ENCODE data around the gene SF3A1. TPM values are rescaled to one million over a fixed set of nuclear protein-coding genes. Genes with fewer than 3 reads are reported as not detected.

The SF3A1 gene
- total and polyA plus RNA-seq, 2 donors (not counting 1 experiment from before 2014, with no cell fraction given): 17.0 to 22.9 TPM

- DNase-seq (ENCODE audit: low read depth in 2 of 2): no peak
- H3K4me2 ChIP-seq (ENCODE audit: extremely low read depth, insufficient read depth, low read length): peak overlapping the region; percentile 87
These were observed 1.0 kb upstream of the SF3A1 start for GRCh38 chr22:30357650-30358215.

GRCh38 chr22:30357236-30357570 is 509 bp upstream of the SF3A1 start:
- Histone ChIP-seq H3K27ac (ENCODE audit: insufficient read depth, low read length) (peak overlapping the region; percentile 95), H3K36me3 (ENCODE audit: control insufficient read depth, insufficient read depth, low read length) (peaks cover 9% of the 10 kb centered on the region), H3K27me3 (ENCODE audit: control insufficient read depth, insufficient read depth, low read length) (no peaks in the 10 kb centered on the region), H3K79me2 (ENCODE audit: control insufficient read depth, insufficient read depth, low read length) (peaks cover 33% of the 10 kb centered on the region), H2AFZ (ENCODE audit: low read length) (peak overlapping the region; percentile 89), H3K4me2 (ENCODE audit: extremely low read depth, insufficient read depth, low read length) (peak overlapping the region; percentile 87), H3K9me3 (ENCODE audit: control insufficient read depth, insufficient read depth, low read depth, low read length) (no peaks in the 10 kb centered on the region), H3K4me1 (ENCODE audit: control insufficient read depth, extremely low read depth, insufficient read depth, low read length) (no peaks in the 10 kb centered on the region), H3K9ac (ENCODE audit: insufficient read depth, low read length) (peak overlapping the region; percentile 91), H3K4me3 (replicated peaks in 1 of 4; ENCODE audit: control extremely low read depth in 1 of 4, insufficient read depth in 1 of 4, low read depth in 3 of 4, low read length in 4 of 4) (peak overlapping the region; percentile 82 to 99 (median 96)), H4K20me1 (ENCODE audit: control insufficient read depth, extremely low read depth, insufficient read depth, low read length) (no peaks in the 10 kb centered on the region)
- DNase-seq (ENCODE audit: low read depth in 2 of 2): no peak
- TF ChIP-seq EZH2 (IDR thresholded peaks at IDR 0.05; ENCODE audit: low read length, missing control alignments): no peak
- TF ChIP-seq, protein P1, sequence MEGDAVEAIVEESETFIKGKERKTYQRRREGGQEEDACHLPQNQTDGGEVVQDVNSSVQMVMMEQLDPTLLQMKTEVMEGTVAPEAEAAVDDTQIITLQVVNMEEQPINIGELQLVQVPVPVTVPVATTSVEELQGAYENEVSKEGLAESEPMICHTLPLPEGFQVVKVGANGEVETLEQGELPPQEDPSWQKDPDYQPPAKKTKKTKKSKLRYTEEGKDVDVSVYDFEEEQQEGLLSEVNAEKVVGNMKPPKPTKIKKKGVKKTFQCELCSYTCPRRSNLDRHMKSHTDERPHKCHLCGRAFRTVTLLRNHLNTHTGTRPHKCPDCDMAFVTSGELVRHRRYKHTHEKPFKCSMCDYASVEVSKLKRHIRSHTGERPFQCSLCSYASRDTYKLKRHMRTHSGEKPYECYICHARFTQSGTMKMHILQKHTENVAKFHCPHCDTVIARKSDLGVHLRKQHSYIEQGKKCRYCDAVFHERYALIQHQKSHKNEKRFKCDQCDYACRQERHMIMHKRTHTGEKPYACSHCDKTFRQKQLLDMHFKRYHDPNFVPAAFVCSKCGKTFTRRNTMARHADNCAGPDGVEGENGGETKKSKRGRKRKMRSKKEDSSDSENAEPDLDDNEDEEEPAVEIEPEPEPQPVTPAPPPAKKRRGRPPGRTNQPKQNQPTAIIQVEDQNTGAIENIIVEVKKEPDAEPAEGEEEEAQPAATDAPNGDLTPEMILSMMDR (conservative IDR thresholded peaks at IDR 0.05 in 1 of 2, IDR thresholded peaks at IDR 0.05 in 1 of 2; ENCODE audit: low read depth in 1 of 2, low read length in 2 of 2): no peak

More at GRCh38 chr22:30357650-30358215, 1.0 kb upstream of the SF3A1 start:
- H3K36me3 ChIP-seq (ENCODE audit: control insufficient read depth, insufficient read depth, low read length): peaks cover 5% of the 10 kb centered on the region
- H3K27ac ChIP-seq (ENCODE audit: insufficient read depth, low read length): no peak overlapping the region
- no peaks in the 10 kb centered on the region for H3K4me1 ChIP-seq (ENCODE audit: control insufficient read depth, extremely low read depth, insufficient read depth, low read length)
- TF ChIP-seq, protein P1 (conservative IDR thresholded peaks at IDR 0.05 in 1 of 2, IDR thresholded peaks at IDR 0.05 in 1 of 2; ENCODE audit: low read depth in 1 of 2, low read length in 2 of 2): no peak
- no peak for TF ChIP-seq EZH2 (IDR thresholded peaks at IDR 0.05; ENCODE audit: low read length, missing control alignments)
- peaks cover 29% of the 10 kb centered on the region for H3K79me2 ChIP-seq (ENCODE audit: control insufficient read depth, insufficient read depth, low read length)
- no peaks in the 10 kb centered on the region for H3K27me3 ChIP-seq (ENCODE audit: control insufficient read depth, insufficient read depth, low read length)
- H3K9ac ChIP-seq (ENCODE audit: insufficient read depth, low read length): no peak overlapping the region
- H2AFZ ChIP-seq (ENCODE audit: low read length): no peak overlapping the region
- H3K4me3 ChIP-seq (replicated peaks in 1 of 4; ENCODE audit: control extremely low read depth in 1 of 4, insufficient read depth in 1 of 4, low read depth in 3 of 4, low read length in 4 of 4): peak overlapping the region in 3 of 4 experiments; percentile 94 to 99 (median 99)
- no peaks in the 10 kb centered on the region for H4K20me1 ChIP-seq (ENCODE audit: control insufficient read depth, extremely low read depth, insufficient read depth, low read length)
- no peaks in the 10 kb centered on the region for H3K9me3 ChIP-seq (ENCODE audit: control insufficient read depth, insufficient read depth, low read depth, low read length)

DNA sequence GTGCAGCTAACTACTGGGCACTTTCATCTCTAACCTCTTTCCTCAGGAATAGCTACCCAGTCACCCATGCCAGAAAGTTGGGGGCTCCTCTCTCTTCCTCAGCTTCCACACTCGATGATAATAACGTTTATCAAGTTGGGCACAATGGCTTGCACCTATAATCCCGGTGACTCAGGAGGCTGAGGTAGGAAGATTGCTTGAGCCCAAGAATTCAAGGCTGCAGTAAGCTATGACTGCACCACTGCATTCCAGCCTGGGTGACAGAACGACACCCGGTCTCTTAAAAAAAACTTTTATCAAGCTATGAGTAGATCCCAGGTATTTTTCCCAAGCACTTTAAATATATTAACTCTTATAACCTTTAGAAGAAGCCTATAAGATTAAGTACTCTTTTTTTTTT is 2.0 kb downstream of the SF3A1 start:
- peaks cover 44% of the 10 kb centered on the region for H3K79me2 ChIP-seq (ENCODE audit: control insufficient read depth, insufficient read depth, low read length)
- no peaks in the 10 kb centered on the region for H4K20me1 ChIP-seq (ENCODE audit: control insufficient read depth, extremely low read depth, insufficient read depth, low read length)
- peak overlapping the region; percentile 64 for H3K4me2 ChIP-seq (ENCODE audit: extremely low read depth, insufficient read depth, low read length)
- no peak for TF ChIP-seq EZH2 (IDR thresholded peaks at IDR 0.05; ENCODE audit: low read length, missing control alignments)
- TF ChIP-seq, protein P1 (conservative IDR thresholded peaks at IDR 0.05 in 1 of 2, IDR thresholded peaks at IDR 0.05 in 1 of 2; ENCODE audit: low read depth in 1 of 2, low read length in 2 of 2): no peak
- H3K4me1 ChIP-seq (ENCODE audit: control insufficient read depth, extremely low read depth, insufficient read depth, low read length): no peaks in the 10 kb centered on the region
- H2AFZ ChIP-seq (ENCODE audit: low read length): no peak overlapping the region
- H3K36me3 ChIP-seq (ENCODE audit: control insufficient read depth, insufficient read depth, low read length): peaks cover 12% of the 10 kb centered on the region
- no peaks in the 10 kb centered on the region for H3K9me3 ChIP-seq (ENCODE audit: control insufficient read depth, insufficient read depth, low read depth, low read length)
- no peaks in the 10 kb centered on the region for H3K27me3 ChIP-seq (ENCODE audit: control insufficient read depth, insufficient read depth, low read length)
- no peak overlapping the region for H3K27ac ChIP-seq (ENCODE audit: insufficient read depth, low read length)
- no peak overlapping the region for H3K9ac ChIP-seq (ENCODE audit: insufficient read depth, low read length)
- H3K4me3 ChIP-seq (replicated peaks in 1 of 4; ENCODE audit: control extremely low read depth in 1 of 4, insufficient read depth in 1 of 4, low read depth in 3 of 4, low read length in 4 of 4): no peak overlapping the region
- DNase-seq (ENCODE audit: low read depth in 2 of 2): peak in 1 of 2 donors; percentile 11

Data from fibroblast of lung (primary cell).